Vagina (tissue), 2 donors: ENCODE data around the gene NOC4L. TPM values are rescaled to one million over a fixed set of nuclear protein-coding genes. Genes with fewer than 3 reads are reported as not detected.

Source experiments
- DNase-seq, 2 donors: peaks; one replicate each; pipeline ENCODE4 v3.0.0-alpha.2; 2017; ENCODE audit errors: extremely low spot score in 2 of 2
- H3K27ac ChIP-seq: fragments of 200-600 bp; sonication (generic); one replicate; pipeline ENCODE4 v1.5.1; 2019
- H3K27me3 ChIP-seq: fragments of 200-600 bp; sonication (generic); one replicate; pipeline ENCODE4 v1.5.1; 2019
- H3K36me3 ChIP-seq, 2 donors: fragments of 200-600 bp; sonication (generic); one replicate each; pipeline ENCODE4 v1.5.1; 2017 to 2019
- H3K4me1 ChIP-seq: fragments of 200-600 bp; sonication (generic); one replicate; pipeline ENCODE4 v1.5.1; 2019
- H3K4me3 ChIP-seq, 2 donors: fragments of 200-600 bp; sonication (generic); 1 replicate in 1 of 2; 2 replicates in 1 of 2; pipeline ENCODE4 v1.5.1; 2016 to 2019
- H3K9me3 ChIP-seq: fragments of 200-600 bp; sonication (generic); one replicate; pipeline ENCODE4 v1.5.1; 2019
- POLR2A ChIP-seq, 2 donors: fragments of 450-650 bp; IDR thresholded peaks; one replicate each; pipeline ENCODE4 v1.6.1; 2017; ENCODE audit warnings: antibody characterized with exemption in 2 of 2, mild to moderate bottlenecking in 2 of 2, moderate library complexity in 2 of 2
- POLR2AphosphoS5 ChIP-seq, 2 donors: sonication (generic); formaldehyde crosslinking; IDR thresholded peaks; one replicate each; pipeline ENCODE4 v1.9.0; 2017; ENCODE audit warnings: antibody characterized with exemption in 2 of 2, mild to moderate bottlenecking in 2 of 2, low read depth in 1 of 2; ENCODE audit not compliant: insufficient read depth in 1 of 2
- intact Hi-C: fragments of 100-400 bp; cut with DNase I; formaldehyde crosslinking; loops from one replicate; pipeline ENCODE4 v1.15.1; 2023
- total RNA-seq: library from RNA; depleted of rRNA; stranded (reverse); fragments of >200 nt; gene quantifications from one replicate; pipeline ENCODE4 v1.2.3, GENCODE V29; 2016
- TF ChIP-seq, protein P1 (sequence below), 3 experiments: fragments of 450-650 bp in 2 of 3; fragments of 200-600 bp in 1 of 3; sonication (generic) in 1 of 3; IDR thresholded peaks; one replicate each; pipeline ENCODE4 v1.5.1; 2017 to 2019; ENCODE audit warnings: antibody characterized with exemption in 3 of 3, mild to moderate bottlenecking in 2 of 3, moderate library complexity in 2 of 3

NOC4L gene
- total RNA-seq, 1 donor from 2014 or later: 13.0 TPM

DNA sequence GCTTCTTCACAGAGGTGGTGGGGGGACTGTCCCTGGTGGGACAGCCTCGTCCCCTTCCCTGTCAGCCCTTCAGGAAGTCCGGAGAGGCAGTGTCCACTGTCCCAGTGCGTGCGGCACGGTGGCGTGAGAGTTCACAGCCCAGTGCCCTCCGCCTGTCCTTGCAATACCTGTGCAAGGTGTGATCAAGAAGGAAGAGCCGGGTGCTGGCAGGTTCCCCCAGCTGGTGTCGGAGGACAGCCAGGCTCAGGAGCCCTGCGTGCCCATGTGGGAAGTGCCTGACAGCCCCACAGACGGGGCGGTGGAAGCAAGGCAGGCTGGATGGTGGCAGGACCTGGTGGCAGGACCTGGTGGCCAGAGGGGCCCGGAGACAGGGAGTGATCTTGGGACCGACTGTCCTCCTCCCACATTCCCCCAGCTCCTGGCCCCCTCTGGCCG lies 16.4 kb downstream of the NOC4L start:
- H3K9me3 ChIP-seq: no peaks in the 10 kb centered on the region
- intact Hi-C loops: no loop called here
- H3K4me1 ChIP-seq: peaks cover 8% of the 10 kb centered on the region
- no peaks in the 10 kb centered on the region for H3K36me3 ChIP-seq
- peaks cover 5% of the 10 kb centered on the region for H3K27me3 ChIP-seq
- DNase-seq: no peak
- TF ChIP-seq POLR2AphosphoS5 (IDR thresholded peaks at IDR 0.05; ENCODE audit: insufficient read depth in 1 of 2, low read depth in 1 of 2) (no peak), POLR2A (IDR thresholded peaks at IDR 0.05) (no peak)
- TF ChIP-seq, protein P1, sequence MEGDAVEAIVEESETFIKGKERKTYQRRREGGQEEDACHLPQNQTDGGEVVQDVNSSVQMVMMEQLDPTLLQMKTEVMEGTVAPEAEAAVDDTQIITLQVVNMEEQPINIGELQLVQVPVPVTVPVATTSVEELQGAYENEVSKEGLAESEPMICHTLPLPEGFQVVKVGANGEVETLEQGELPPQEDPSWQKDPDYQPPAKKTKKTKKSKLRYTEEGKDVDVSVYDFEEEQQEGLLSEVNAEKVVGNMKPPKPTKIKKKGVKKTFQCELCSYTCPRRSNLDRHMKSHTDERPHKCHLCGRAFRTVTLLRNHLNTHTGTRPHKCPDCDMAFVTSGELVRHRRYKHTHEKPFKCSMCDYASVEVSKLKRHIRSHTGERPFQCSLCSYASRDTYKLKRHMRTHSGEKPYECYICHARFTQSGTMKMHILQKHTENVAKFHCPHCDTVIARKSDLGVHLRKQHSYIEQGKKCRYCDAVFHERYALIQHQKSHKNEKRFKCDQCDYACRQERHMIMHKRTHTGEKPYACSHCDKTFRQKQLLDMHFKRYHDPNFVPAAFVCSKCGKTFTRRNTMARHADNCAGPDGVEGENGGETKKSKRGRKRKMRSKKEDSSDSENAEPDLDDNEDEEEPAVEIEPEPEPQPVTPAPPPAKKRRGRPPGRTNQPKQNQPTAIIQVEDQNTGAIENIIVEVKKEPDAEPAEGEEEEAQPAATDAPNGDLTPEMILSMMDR (IDR thresholded peaks at IDR 0.05): no peak
- no peak overlapping the region for H3K27ac ChIP-seq
- no peak overlapping the region for H3K4me3 ChIP-seq

- Histone ChIP-seq H3K36me3 (no peaks in the 10 kb centered on the region), H3K27ac (no peak overlapping the region), H3K27me3 (peaks cover 5% of the 10 kb centered on the region), H3K4me3 (no peak overlapping the region), H3K9me3 (no peaks in the 10 kb centered on the region), H3K4me1 (peaks cover 8% of the 10 kb centered on the region)
- TF ChIP-seq POLR2AphosphoS5 (IDR thresholded peaks at IDR 0.05; ENCODE audit: insufficient read depth in 1 of 2, low read depth in 1 of 2) (no peak), POLR2A (IDR thresholded peaks at IDR 0.05) (no peak)
- TF ChIP-seq, protein P1 (IDR thresholded peaks at IDR 0.05): no peak
- intact Hi-C loops: no loop called here
- DNase-seq: no peak
These were observed 17.0 kb downstream of the NOC4L start for GRCh38 chr12:132161036-132161781.

DNA sequence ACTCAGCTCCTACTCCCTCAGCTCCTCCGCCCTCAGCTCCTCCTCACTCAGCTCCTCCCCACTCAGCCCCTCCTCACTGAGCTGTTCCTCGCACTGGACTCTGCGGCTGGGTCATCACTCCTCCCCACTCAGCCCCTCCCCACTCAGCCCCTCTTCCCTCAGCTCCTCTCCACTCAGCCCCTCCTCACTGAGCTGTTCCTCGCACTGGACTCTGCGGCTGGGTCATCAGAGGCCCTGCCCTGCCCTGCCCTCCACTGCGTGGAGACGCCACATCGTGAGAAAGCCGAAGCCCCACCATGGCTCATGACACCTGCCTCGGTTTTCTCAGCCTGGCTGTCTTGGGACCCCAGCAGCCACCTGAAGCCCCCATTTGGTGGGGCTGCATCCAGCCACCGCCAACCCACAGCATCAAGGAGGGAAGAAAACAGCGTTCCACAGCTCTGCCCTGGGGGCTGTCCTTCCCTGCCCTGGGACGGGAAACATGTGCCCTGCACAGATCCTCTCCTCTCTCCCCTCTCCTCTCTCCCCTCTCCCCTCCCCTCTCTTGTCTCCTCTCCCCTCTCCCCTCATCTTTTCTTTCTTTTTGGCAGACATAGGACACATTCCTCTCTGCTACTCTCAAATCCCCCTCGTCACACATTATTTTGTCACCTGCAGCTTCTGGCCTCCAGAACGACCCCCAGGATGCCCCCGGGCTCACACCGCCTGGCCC lies 17.7 kb downstream of the NOC4L start:
- H3K27ac ChIP-seq: no peak overlapping the region
- intact Hi-C loops: no loop called here
- no peaks in the 10 kb centered on the region for H3K36me3 ChIP-seq
- peaks cover 5% of the 10 kb centered on the region for H3K27me3 ChIP-seq
- peaks cover 8% of the 10 kb centered on the region for H3K4me1 ChIP-seq
- DNase-seq: no peak
- no peaks in the 10 kb centered on the region for H3K9me3 ChIP-seq
- TF ChIP-seq POLR2AphosphoS5 (IDR thresholded peaks at IDR 0.05; ENCODE audit: insufficient read depth in 1 of 2, low read depth in 1 of 2) (no peak), POLR2A (IDR thresholded peaks at IDR 0.05) (no peak)
- TF ChIP-seq, protein P1 (IDR thresholded peaks at IDR 0.05): no peak
- H3K4me3 ChIP-seq: no peak overlapping the region

DNA sequence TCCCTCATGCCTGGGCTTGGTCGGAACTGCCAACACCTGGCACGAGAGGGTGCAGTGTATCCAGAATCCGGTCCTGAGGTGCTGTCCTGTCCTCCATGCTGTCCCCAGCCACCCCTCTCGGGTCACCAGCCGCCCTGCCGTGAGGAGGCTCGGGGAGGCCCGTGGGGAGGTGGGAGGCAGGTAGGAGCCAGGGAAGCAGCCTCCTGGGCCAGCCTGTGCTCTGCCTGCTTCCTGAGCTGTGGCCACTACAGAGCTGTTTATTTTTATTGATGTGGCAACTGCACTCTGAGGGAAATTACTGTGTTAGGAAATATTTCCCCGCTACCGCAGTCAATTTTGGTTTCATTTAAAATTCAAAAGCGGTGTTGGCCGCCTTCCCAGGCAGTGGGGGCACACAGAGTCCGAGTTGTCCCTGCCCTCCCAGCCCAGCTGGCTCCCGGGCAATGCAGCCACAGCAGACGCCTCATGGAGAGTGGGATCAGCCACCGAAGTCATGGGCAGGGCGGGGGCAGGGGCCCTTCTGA lies 18.3 kb downstream of the NOC4L start:
- intact Hi-C loops: no loop called here
- peaks cover 8% of the 10 kb centered on the region for H3K4me1 ChIP-seq
- H3K9me3 ChIP-seq: no peaks in the 10 kb centered on the region
- no peak for DNase-seq
- H3K36me3 ChIP-seq: no peaks in the 10 kb centered on the region
- no peak overlapping the region for H3K27ac ChIP-seq
- H3K27me3 ChIP-seq: peaks cover 5% of the 10 kb centered on the region
- peak overlapping the region in 1 of 2 donors; percentile 1 for H3K4me3 ChIP-seq
- TF ChIP-seq, protein P1 (IDR thresholded peaks at IDR 0.05): no peak
- peak in 1 of 2 donors; percentile 11 for TF ChIP-seq POLR2AphosphoS5 (IDR thresholded peaks at IDR 0.05; ENCODE audit: insufficient read depth in 1 of 2, low read depth in 1 of 2)
